HG03571 (cell line): Measurements from ENCODE around the gene SLAMF7.

Source experiments
- ATAC-seq: cut with Tn5 transposase; IDR thresholded peaks from one replicate; pipeline ENCODE4 v1.9.1; 2021; ENCODE audit not compliant: unreplicated experiment

Gene SLAMF7

GRCh38 chr1:160744852-160745520 lies 5.9 kb downstream of the SLAMF7 start:
- ATAC-seq: no peak

GRCh38 chr1:160745551-160745950 lies 6.5 kb downstream of the SLAMF7 start:
- no peak for ATAC-seq

- ATAC-seq: no peak
Observed at GRCh38 chr1:160746836-160747500, 7.9 kb downstream of the SLAMF7 start.

- no peak for ATAC-seq
Observed at GRCh38 chr1:160747717-160748116, 8.7 kb downstream of the SLAMF7 start.

- no peak for ATAC-seq
Observed at GRCh38 chr1:160748181-160748877, 9.3 kb downstream of the SLAMF7 start.

GRCh38 chr1:160748878-160749269 lies 9.8 kb downstream of the SLAMF7 start:
- ATAC-seq: no peak

- no peak for ATAC-seq
Observed at GRCh38 chr1:160750608-160751007, 11.6 kb downstream of the SLAMF7 start.

GRCh38 chr1:160752406-160752805 lies 13.4 kb downstream of the SLAMF7 start:
- ATAC-seq: no peak

GRCh38 chr1:160752924-160753323 lies 13.9 kb downstream of the SLAMF7 start:
- ATAC-seq: no peak

- ATAC-seq: no peak
Observed at GRCh38 chr1:160753594-160753993, 14.5 kb downstream of the SLAMF7 start.

- ATAC-seq: no peak
Observed at GRCh38 chr1:160755461-160755860, 16.4 kb downstream of the SLAMF7 start.

GRCh38 chr1:160755911-160756848 lies 17.1 kb downstream of the SLAMF7 start:
- no peak for ATAC-seq

GRCh38 chr1:160756849-160757201 lies 17.8 kb downstream of the SLAMF7 start:
- no peak for ATAC-seq

GRCh38 chr1:160758521-160758920 lies 19.5 kb downstream of the SLAMF7 start:
- ATAC-seq: no peak

GRCh38 chr1:160759740-160760139 lies 20.7 kb downstream of the SLAMF7 start:
- no peak for ATAC-seq

- ATAC-seq: no peak
Observed at GRCh38 chr1:160761046-160761445, 22.0 kb downstream of the SLAMF7 start.

GRCh38 chr1:160761886-160762285 lies 22.8 kb downstream of the SLAMF7 start:
- no peak for ATAC-seq

GRCh38 chr1:160763993-160764392 lies 24.9 kb downstream of the SLAMF7 start:
- ATAC-seq: no peak

- no peak for ATAC-seq
Observed at GRCh38 chr1:160767395-160768294, 28.6 kb downstream of the SLAMF7 start.

GRCh38 chr1:160768295-160768657 lies 29.2 kb downstream of the SLAMF7 start:
- ATAC-seq: no peak
